Gastrocnemius medialis (tissue), 4 donors: ENCODE results near the gene ATP6V0D1. TPM values are rescaled to one million over a fixed set of nuclear protein-coding genes. Genes with fewer than 3 reads are reported as not detected.

Experiments used
- ATAC-seq, 2 donors: fragments of 150-250 bp; one replicate each; pipeline ENCODE4 v1.9.1; 2016
- DNase-seq, 2 donors: peaks; one replicate each; pipeline ENCODE4 v3.0.0-alpha.2; 2019
- H3K27ac ChIP-seq, 4 donors: fragments of 200-600 bp; sonication (generic); 1 replicate in 1 of 4; 2 replicates in 3 of 4; pipeline ENCODE4 v1.5.1; 2016 to 2018; ENCODE audit warnings: mild to moderate bottlenecking in 2 of 4, moderate library complexity in 1 of 4
- H3K27me3 ChIP-seq, 3 donors: fragments of 200-600 bp; sonication (generic) in 2 of 3; 1 replicate in 1 of 3; 2 replicates in 2 of 3; pipeline versions ENCODE4 v1.5.1 to v1.6.0; 2016 to 2019; ENCODE audit warnings: mild to moderate bottlenecking in 1 of 3, moderate library complexity in 1 of 3
- H3K36me3 ChIP-seq, 2 donors: fragments of 200-600 bp; sonication (generic) in 1 of 2; one replicate each; pipeline ENCODE4 v1.5.1; 2017 to 2018
- H3K4me1 ChIP-seq, 2 donors: fragments of 200-600 bp; sonication (generic) in 1 of 2; one replicate each; pipeline ENCODE4 v1.5.1; 2016 to 2017; ENCODE audit warnings: mild to moderate bottlenecking in 2 of 2
- H3K4me3 ChIP-seq, 4 donors: fragments of 200-600 bp; sonication (generic) in 3 of 4; 1 replicate in 1 of 4; 2 replicates in 3 of 4; pipeline ENCODE4 v1.5.1; 2016 to 2019; ENCODE audit warnings: mild to moderate bottlenecking in 2 of 4
- H3K9me3 ChIP-seq, 3 donors: fragments of 200-600 bp; sonication (generic) in 2 of 3; 1 replicate in 1 of 3; 2 replicates in 2 of 3; pipeline ENCODE4 v1.5.1; 2016 to 2019
- POLR2A ChIP-seq, 2 donors: fragments of 450-650 bp; IDR thresholded peaks; one replicate each; pipeline ENCODE4 v1.6.1; 2017; ENCODE audit warnings: antibody characterized with exemption in 2 of 2, mild to moderate bottlenecking in 2 of 2, moderate library complexity in 2 of 2
- in situ Hi-C, 4 donors: fragments of 200-750 bp; cut with MboI; loops; one replicate each; pipeline versions ENCODE4 v1.15.0 to v1.8.0; 2017; ENCODE audit warnings: low sequenced_read_pairs in 4 of 4
- intact Hi-C: fragments of 100-400 bp; cut with DNase I; formaldehyde crosslinking; loops from one replicate; pipeline ENCODE4 v1.15.1; 2023; ENCODE audit warnings: low total_unique reads
- total RNA-seq, 4 donors: library from RNA; depleted of rRNA; stranded (reverse); fragments of >200 nt; gene quantifications; one replicate each; pipeline versions ENCODE4 v1.1.0 to v1.2.3, GENCODE V29; 2016
- TF ChIP-seq, protein P1 (sequence below), 5 experiments: fragments of 450-650 bp in 3 of 5; fragments of 200-600 bp in 2 of 5; sonication (generic) in 2 of 5; IDR thresholded peaks in 4 of 5; conservative IDR thresholded peaks in 1 of 5; 1 replicate in 4 of 5; 2 replicates in 1 of 5; pipeline ENCODE4 v1.5.1; 2016 to 2019; ENCODE audit warnings: antibody characterized with exemption in 5 of 5, mild to moderate bottlenecking in 3 of 5, moderate library complexity in 3 of 5

The ATP6V0D1 gene
- total RNA-seq, 4 donors from 2014 or later = 117 to 211 (median 157) TPM

DNA sequence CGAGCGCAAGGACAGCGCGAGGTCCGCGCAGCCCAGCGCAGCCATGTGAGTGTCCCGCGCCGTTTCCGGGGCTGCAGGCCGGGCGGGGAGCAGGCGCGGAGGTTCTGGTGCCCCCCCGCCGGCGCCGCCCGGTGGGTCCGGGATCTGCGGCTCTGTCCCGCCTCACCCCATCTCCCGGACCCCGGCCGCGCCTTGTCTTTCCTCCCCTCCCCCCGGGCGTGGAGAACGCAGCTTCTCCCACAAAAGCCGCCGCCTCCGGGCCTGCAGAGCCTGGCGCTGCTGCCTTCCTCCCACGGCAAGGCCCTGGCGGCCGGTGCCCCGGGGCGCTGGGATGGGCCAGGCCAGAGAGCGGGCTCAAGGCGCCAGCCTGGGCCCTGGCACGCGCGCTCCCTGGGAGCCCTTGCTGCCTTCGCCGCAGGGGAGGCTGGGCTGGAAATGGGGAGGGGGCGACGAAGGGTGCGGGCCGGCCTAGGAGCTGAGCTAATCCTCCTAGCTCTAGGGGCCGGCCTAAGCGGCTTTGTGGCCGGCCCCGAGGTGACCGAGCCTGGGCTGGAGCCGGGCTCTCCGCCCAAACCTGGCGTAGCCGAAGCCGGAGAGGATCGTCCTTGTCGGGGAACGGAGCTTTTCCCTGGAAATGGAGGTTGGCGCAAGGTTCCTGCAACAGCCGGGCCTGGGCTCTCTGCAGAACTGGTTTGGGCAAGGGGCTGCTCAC is 48.1 kb upstream of the ATP6V0D1 start:
- H3K4me1 ChIP-seq = peaks cover 16 to 28% of the 10 kb centered on the region in 2 donors
- in situ Hi-C loops = loop anchor here in 2 of 4 donors (10.0 kb wide), 2 partner anchors 126 to 136 kb away; partner anchors contain the start of genes ACD (in 1 of the 2), C16orf86 (in 1 of the 2), ENKD1 (in 1 of the 2) and PARD6A (in 1 of the 2)
- peak; percentile 51 to 55 for ATAC-seq

DNA sequence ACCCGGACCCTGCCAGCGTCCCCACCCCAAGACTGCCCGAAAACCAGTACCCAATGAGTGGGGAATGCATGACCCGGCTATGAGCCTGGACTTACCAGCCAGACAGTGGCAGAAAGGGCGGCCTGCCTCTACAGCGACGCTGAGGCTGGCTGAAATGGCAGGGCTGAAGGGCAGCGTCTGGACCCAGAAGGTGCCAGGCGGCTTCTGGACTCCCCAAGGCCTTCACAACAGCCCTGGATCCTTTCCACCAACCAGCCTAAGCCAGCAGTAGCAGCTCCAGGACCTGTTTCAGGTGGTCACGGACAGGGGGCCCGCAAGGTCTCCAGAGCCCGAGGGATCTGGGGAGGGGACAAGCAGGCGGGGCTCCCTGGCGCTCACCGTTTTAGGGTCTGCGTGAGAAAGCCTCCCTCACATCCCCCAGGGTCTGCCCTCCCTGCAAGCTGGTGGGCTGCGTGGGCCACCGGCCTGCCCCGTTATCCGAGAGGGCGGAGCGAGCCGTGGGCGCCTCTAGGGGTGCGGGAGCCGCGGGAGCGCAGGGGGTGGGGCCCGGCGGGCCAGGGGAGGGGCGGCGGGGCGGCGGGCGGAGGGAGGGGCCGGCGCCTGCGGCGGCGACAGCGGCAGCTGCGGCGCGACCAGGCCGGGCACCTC is 47.4 kb upstream of the ATP6V0D1 start, which contains the start of gene RIPOR1:
TSS of gene RIPOR1 (plus strand) at position 608 of the 648 bp plus-strand sequence. CDS start 9,618 bp downstream, outside the sequence.
- peak within 1 kb of the TSS; percentile 77 to 97 (median 93) for H3K4me3 ChIP-seq
- in situ Hi-C loops (loop anchor here in 2 of 4 donors (10.0 kb wide), 2 partner anchors 126 to 136 kb away; partner anchors contain the start of genes ACD (in 1 of the 2), C16orf86 (in 1 of the 2), ENKD1 (in 1 of the 2) and PARD6A (in 1 of the 2)), intact Hi-C loops (loop anchor here (1.0 to 10.0 kb wide), 2 partner anchors 34 to 276 kb away; partner anchors contain the start of genes CTCF, RANBP10 and TSNAXIP1)
- H3K9me3 ChIP-seq = no peaks in the 10 kb centered on the region
- TF ChIP-seq POLR2A (IDR thresholded peaks at IDR 0.05) = no peak
- TF ChIP-seq, protein P1, sequence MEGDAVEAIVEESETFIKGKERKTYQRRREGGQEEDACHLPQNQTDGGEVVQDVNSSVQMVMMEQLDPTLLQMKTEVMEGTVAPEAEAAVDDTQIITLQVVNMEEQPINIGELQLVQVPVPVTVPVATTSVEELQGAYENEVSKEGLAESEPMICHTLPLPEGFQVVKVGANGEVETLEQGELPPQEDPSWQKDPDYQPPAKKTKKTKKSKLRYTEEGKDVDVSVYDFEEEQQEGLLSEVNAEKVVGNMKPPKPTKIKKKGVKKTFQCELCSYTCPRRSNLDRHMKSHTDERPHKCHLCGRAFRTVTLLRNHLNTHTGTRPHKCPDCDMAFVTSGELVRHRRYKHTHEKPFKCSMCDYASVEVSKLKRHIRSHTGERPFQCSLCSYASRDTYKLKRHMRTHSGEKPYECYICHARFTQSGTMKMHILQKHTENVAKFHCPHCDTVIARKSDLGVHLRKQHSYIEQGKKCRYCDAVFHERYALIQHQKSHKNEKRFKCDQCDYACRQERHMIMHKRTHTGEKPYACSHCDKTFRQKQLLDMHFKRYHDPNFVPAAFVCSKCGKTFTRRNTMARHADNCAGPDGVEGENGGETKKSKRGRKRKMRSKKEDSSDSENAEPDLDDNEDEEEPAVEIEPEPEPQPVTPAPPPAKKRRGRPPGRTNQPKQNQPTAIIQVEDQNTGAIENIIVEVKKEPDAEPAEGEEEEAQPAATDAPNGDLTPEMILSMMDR (IDR thresholded peaks at IDR 0.05 in 4 of 5, conservative IDR thresholded peaks at IDR 0.05 in 1 of 5) = peak in 1 of 5 experiments; percentile 14
- peak in 1 of 2 donors; percentile 59 for DNase-seq
- H3K36me3 ChIP-seq = no peaks in the 10 kb centered on the region
- H3K4me1 ChIP-seq = peaks cover 16 to 28% of the 10 kb centered on the region in 2 donors
- peak within 1 kb of the TSS; percentile 91 to 99 (median 93) for H3K27ac ChIP-seq
- ATAC-seq = peak; percentile 57 to 64
- no peaks in the 10 kb centered on the region for H3K27me3 ChIP-seq

More for the DNA sequence above, 48.1 kb upstream of the ATP6V0D1 start:
- no peaks in the 10 kb centered on the region for H3K36me3 ChIP-seq
- peak overlapping the region; percentile 77 to 97 (median 93) for H3K4me3 ChIP-seq
- H3K9me3 ChIP-seq = no peaks in the 10 kb centered on the region
- peak overlapping the region; percentile 91 to 99 (median 93) for H3K27ac ChIP-seq
- TF ChIP-seq, protein P1 (IDR thresholded peaks at IDR 0.05 in 4 of 5, conservative IDR thresholded peaks at IDR 0.05 in 1 of 5) = no peak
- TF ChIP-seq POLR2A (IDR thresholded peaks at IDR 0.05) = peak; percentile 82 to 85
- no peak for DNase-seq
- no peaks in the 10 kb centered on the region for H3K27me3 ChIP-seq
- intact Hi-C loops = loop anchor here (1.0 to 10.0 kb wide), 2 partner anchors 33 to 276 kb away; partner anchors contain the start of genes CTCF, RANBP10 and TSNAXIP1

DNA sequence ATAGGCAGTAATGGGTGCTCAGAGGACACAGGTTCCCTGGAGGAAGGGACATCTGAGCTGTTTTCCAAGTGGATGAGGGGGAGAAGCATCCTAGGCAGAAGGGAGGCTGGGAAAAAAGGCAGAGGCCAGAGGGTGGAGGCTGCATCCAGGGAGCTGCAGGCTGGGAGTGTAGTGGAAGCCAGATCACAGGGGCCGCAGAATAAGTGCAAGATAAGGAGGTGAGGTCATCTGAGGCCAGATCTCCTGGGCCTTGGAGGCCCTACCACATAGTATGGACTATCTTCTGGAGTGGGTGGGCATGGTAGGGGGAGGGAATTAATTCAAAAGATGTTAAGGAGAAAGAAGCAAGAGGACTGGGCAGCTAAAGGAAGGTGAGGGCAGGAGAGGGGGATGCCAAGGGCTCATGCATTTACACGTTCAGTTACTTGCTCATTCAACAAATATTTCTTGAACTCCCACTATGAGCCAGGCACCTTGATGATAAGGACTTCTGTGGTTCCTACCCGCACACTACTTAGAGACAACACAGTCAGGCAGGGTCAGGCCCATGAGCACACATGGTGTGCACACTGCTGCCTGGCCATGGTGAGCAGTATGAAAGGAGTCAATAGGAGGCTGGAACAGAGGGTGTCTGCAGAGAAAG is 45.3 kb upstream of the ATP6V0D1 start:
- Histone ChIP-seq H3K36me3 (no peaks in the 10 kb centered on the region), H3K4me1 (peaks cover 18 to 27% of the 10 kb centered on the region in 2 donors), H3K27me3 (no peaks in the 10 kb centered on the region), H3K9me3 (no peaks in the 10 kb centered on the region), H3K27ac (no peak overlapping the region), H3K4me3 (no peak overlapping the region)
- in situ Hi-C loops = loop anchor here in 2 of 4 donors (10.0 kb wide), 2 partner anchors 129 to 139 kb away; partner anchors contain the start of genes ACD (in 1 of the 2), C16orf86 (in 1 of the 2), ENKD1 (in 1 of the 2) and PARD6A (in 1 of the 2)
- DNase-seq (no peak), ATAC-seq (no peak)
- intact Hi-C loops = loop anchor here (10.0 kb wide), 1 partner anchor 279 kb away; the partner anchor contains the start of genes RANBP10 and TSNAXIP1
- TF ChIP-seq, protein P1 (IDR thresholded peaks at IDR 0.05 in 4 of 5, conservative IDR thresholded peaks at IDR 0.05 in 1 of 5) = no peak
